ENCODE results near the gene WDR81. TPM values are rescaled to one million over a fixed set of nuclear protein-coding genes. Genes with fewer than 3 reads are reported as not detected.

The WDR81 gene
- total and polyA plus RNA-seq, 2 donors (not counting 3 experiments of a cell fraction or from before 2014, with no cell fraction given): 10.4 to 17.3 TPM

DNA sequence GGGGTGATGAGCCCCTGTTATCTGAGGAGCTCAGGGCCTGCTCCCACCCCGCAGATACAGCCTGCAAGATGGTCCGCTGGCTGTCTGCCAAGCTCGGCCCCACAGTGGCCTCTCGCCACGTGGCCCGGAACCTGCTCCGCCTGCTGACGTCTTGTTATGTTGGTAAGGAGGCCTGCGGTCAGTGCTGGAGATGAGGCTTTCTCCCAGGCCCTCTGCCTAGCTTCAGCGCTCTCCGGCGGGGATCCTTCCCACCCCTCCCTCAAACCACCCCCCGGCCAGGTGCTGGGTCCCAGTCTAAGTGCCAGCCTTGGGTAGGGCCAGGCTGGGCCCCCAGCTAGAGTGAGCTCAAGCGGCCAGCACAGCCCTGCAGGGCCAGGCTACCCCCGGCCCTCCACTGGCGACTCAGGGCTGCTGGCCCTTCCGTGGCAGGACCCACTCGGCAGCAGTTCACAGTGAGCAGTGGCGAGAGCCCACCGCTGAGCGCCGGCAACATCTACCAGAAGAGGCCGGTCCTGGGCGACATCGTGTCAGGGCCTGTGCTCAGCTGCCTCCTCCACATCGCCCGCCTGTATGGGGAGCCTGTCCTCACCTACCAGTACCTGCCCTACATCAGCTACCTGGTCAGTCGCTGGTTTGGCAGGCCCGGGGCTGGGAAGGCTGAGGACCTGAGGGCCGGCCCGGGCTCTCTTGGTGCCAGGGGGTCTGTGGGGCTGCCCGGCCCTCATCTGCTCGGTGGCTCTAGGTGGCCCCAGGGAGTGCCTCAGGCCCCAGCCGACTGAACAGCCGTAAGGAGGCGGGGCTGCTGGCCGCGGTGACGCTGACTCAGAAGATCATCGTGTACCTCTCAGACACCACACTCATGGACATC is 6.1 kb downstream of the WDR81 start:
- H3K4me1 ChIP-seq (ENCODE audit: control insufficient read depth, extremely low read depth, insufficient read depth, low read length): no peaks in the 10 kb centered on the region
- TF ChIP-seq POLR2AphosphoS5 (IDR thresholded peaks at IDR 0.05; ENCODE audit: insufficient read depth, low read depth, low read length) (no peak), FOS (IDR thresholded peaks at IDR 0.05; ENCODE audit: borderline replicate concordance, insufficient read depth, low read length) (no peak), EZH2 (IDR thresholded peaks at IDR 0.05; ENCODE audit: borderline replicate concordance, low read depth, low read length, severe bottlenecking) (no peak), GATA2 (IDR thresholded peaks at IDR 0.05; ENCODE audit: insufficient read depth, insufficient read length, low read depth, low read length) (no peak), JUN (IDR thresholded peaks at IDR 0.05; ENCODE audit: borderline replicate concordance, insufficient read depth, insufficient read length, low read depth) (no peak), MYC (IDR thresholded peaks at IDR 0.05; ENCODE audit: low read depth, low read length) (no peak)
- TF ChIP-seq, protein P1, sequence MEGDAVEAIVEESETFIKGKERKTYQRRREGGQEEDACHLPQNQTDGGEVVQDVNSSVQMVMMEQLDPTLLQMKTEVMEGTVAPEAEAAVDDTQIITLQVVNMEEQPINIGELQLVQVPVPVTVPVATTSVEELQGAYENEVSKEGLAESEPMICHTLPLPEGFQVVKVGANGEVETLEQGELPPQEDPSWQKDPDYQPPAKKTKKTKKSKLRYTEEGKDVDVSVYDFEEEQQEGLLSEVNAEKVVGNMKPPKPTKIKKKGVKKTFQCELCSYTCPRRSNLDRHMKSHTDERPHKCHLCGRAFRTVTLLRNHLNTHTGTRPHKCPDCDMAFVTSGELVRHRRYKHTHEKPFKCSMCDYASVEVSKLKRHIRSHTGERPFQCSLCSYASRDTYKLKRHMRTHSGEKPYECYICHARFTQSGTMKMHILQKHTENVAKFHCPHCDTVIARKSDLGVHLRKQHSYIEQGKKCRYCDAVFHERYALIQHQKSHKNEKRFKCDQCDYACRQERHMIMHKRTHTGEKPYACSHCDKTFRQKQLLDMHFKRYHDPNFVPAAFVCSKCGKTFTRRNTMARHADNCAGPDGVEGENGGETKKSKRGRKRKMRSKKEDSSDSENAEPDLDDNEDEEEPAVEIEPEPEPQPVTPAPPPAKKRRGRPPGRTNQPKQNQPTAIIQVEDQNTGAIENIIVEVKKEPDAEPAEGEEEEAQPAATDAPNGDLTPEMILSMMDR (IDR thresholded peaks at IDR 0.05; ENCODE audit: extremely low read depth in 1 of 2, insufficient read depth in 1 of 2, low read depth in 1 of 2, low read length in 2 of 2): no peak
- TF ChIP-seq, protein P2, sequence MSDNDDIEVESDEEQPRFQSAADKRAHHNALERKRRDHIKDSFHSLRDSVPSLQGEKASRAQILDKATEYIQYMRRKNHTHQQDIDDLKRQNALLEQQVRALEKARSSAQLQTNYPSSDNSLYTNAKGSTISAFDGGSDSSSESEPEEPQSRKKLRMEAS (IDR thresholded peaks at IDR 0.05; ENCODE audit: insufficient read depth, insufficient read length): no peak
- H4K20me1 ChIP-seq (replicated peaks; ENCODE audit: control insufficient read depth, extremely low read depth, insufficient read depth, low read length): no peaks in the 10 kb centered on the region
- no peak overlapping the region for H3K4me2 ChIP-seq (ENCODE audit: insufficient read depth, low read length)
- no peak overlapping the region for H2AFZ ChIP-seq (ENCODE audit: low read depth, low read length)
- FAIRE-seq (no peak), DNase-seq (ENCODE audit: low read depth, low spot score) (no peak)
- H3K9me3 ChIP-seq (replicated peaks; ENCODE audit: control insufficient read depth, insufficient read depth, low read length): no peaks in the 10 kb centered on the region
- intact Hi-C loops (cut with micrococcal nuclease) (no loop called here), dilution Hi-C loops (cut with MboI; ENCODE audit: extremely low pct_ligation_motif_present, low sequenced_read_pairs) (no loop called here)
- POLR2A ChIA-PET: no interaction called here
- BruUV-seq (replicated peaks): no TSS peak
- CTCF ChIA-PET: interaction anchor here (2.6 kb wide), 1 partner anchor 53 kb away, joined by 9 read pairs; no protein-coding TSS in a partner anchor
- H3K9ac ChIP-seq (replicated peaks; ENCODE audit: extremely low read depth, insufficient read depth, low read length): no peak overlapping the region
- peaks cover 2% of the 10 kb centered on the region for H3K79me2 ChIP-seq (ENCODE audit: control insufficient read depth, insufficient read depth, low read length)
- H3K9me1 ChIP-seq (replicated peaks; ENCODE audit: control insufficient read depth, extremely low read depth, insufficient read depth, low read length): no peaks in the 10 kb centered on the region
- H3K36me3 ChIP-seq (ENCODE audit: control insufficient read depth in 2 of 2, extremely low read depth in 1 of 2, insufficient read depth in 2 of 2, low read length in 2 of 2): peaks cover 0 to 3% of the 10 kb centered on the region in 2 experiments
- H3K4me3 ChIP-seq (replicated peaks in 1 of 3; ENCODE audit: insufficient read depth in 1 of 3, low read depth in 1 of 3, low read length in 3 of 3): no peak overlapping the region
- no peaks in the 10 kb centered on the region for H3K27me3 ChIP-seq (ENCODE audit: control insufficient read depth in 2 of 2, insufficient read depth in 2 of 2, low read length in 2 of 2)
- no peak overlapping the region for H3K27ac ChIP-seq (ENCODE audit: insufficient read depth, low read depth, low read length)

All from endothelial cell of umbilical vein (primary cell).